ENCODE data around the gene CDC42BPA. TPM values are rescaled to one million over a fixed set of nuclear protein-coding genes. Genes with fewer than 3 reads are reported as not detected.
A peak's percentile ranks its signal among the peaks of the same experiment; 100 is the strongest.
"Not testable (repeated sequence)": the region's sequence is repeated elsewhere in the genome, so short reads cannot be mapped to it uniquely, and the experiment has no call there.

Gene CDC42BPA
- total RNA-seq, 1 donor from 2014 or later: 54.7 TPM

GRCh38 chr1:227308367-227309336, 9.6 kb downstream of the CDC42BPA start:
- DNase-seq (ENCODE audit: low spot score): no peak

- no peak for DNase-seq (ENCODE audit: low spot score)
Observed at GRCh38 chr1:227306689-227307088, 11.6 kb downstream of the CDC42BPA start.

- no peak for DNase-seq (ENCODE audit: low spot score)
Observed at GRCh38 chr1:227305894-227306626, 12.2 kb downstream of the CDC42BPA start.

- DNase-seq (ENCODE audit: low spot score): no peak
Observed at GRCh38 chr1:227304665-227305064, 13.6 kb downstream of the CDC42BPA start.

GRCh38 chr1:227303662-227304061, 14.6 kb downstream of the CDC42BPA start:
- DNase-seq (ENCODE audit: low spot score): no peak

- no peak for DNase-seq (ENCODE audit: low spot score)
Observed at GRCh38 chr1:227300682-227301081, 17.6 kb downstream of the CDC42BPA start.

- no peak for DNase-seq (ENCODE audit: low spot score)
Observed at GRCh38 chr1:227299688-227300087, 18.6 kb downstream of the CDC42BPA start.

- no peak for DNase-seq (ENCODE audit: low spot score)
Observed at GRCh38 chr1:227299241-227299627, 19.1 kb downstream of the CDC42BPA start.

- DNase-seq (ENCODE audit: low spot score): no peak
Observed at GRCh38 chr1:227298512-227299240, 19.6 kb downstream of the CDC42BPA start.

GRCh38 chr1:227297073-227297793, 21.1 kb downstream of the CDC42BPA start:
- DNase-seq (ENCODE audit: low spot score): no peak

- no peak for DNase-seq (ENCODE audit: low spot score)
Observed at GRCh38 chr1:227295609-227296008, 22.7 kb downstream of the CDC42BPA start.

- DNase-seq (ENCODE audit: low spot score): no peak
Observed at GRCh38 chr1:227285745-227286144, 32.5 kb downstream of the CDC42BPA start.

- DNase-seq (ENCODE audit: low spot score): no peak
Observed at GRCh38 chr1:227281371-227281770, 36.9 kb downstream of the CDC42BPA start.

- no peak for DNase-seq (ENCODE audit: low spot score)
Observed at GRCh38 chr1:227280836-227281235, 37.5 kb downstream of the CDC42BPA start.

- DNase-seq (ENCODE audit: low spot score): not testable (repeated sequence)
Observed at GRCh38 chr1:227276156-227276693, 42.1 kb downstream of the CDC42BPA start.

- peak; percentile 19 for DNase-seq (ENCODE audit: low spot score)
Observed at GRCh38 chr1:227273557-227273956, 44.7 kb downstream of the CDC42BPA start.

GRCh38 chr1:227272428-227272827, 45.9 kb downstream of the CDC42BPA start:
- DNase-seq (ENCODE audit: low spot score): no peak

GRCh38 chr1:227270554-227270953, 47.7 kb downstream of the CDC42BPA start:
- no peak for DNase-seq (ENCODE audit: low spot score)

- DNase-seq (ENCODE audit: low spot score): no peak
Observed at GRCh38 chr1:227268943-227269342, 49.3 kb downstream of the CDC42BPA start.

- DNase-seq (ENCODE audit: low spot score): no peak
Observed at GRCh38 chr1:227265891-227266290, 52.4 kb downstream of the CDC42BPA start.

GRCh38 chr1:227263869-227264268, 54.4 kb downstream of the CDC42BPA start:
- no peak for DNase-seq (ENCODE audit: low spot score)
